Breast epithelium (tissue), 3 donors: Measurements from ENCODE around the gene LGALS7.
"Not testable (repeated sequence)": the region's sequence is repeated elsewhere in the genome, so short reads cannot be mapped to it uniquely, and the experiment has no call there.

Source experiments
- CTCF ChIP-seq, 3 donors: fragments of 450-650 bp; IDR thresholded peaks; one replicate each; pipeline ENCODE4 v1.5.1; 2016 to 2017; ENCODE audit warnings: antibody characterized with exemption in 3 of 3, mild to moderate bottlenecking in 3 of 3, moderate library complexity in 3 of 3
- POLR2AphosphoS5 ChIP-seq, 3 donors: sonication (generic); formaldehyde crosslinking; IDR thresholded peaks; one replicate each; pipeline ENCODE4 v1.6.1; 2017; ENCODE audit warnings: antibody characterized with exemption in 3 of 3

GRCh38 chr19:38791451-38792064, 18.2 kb upstream of the LGALS7 start:
- TF ChIP-seq CTCF, POLR2AphosphoS5 (IDR thresholded peaks at IDR 0.05): not testable (repeated sequence)
